ENCODE data around the gene CD80. TPM values are rescaled to one million over a fixed set of nuclear protein-coding genes. Genes with fewer than 3 reads are reported as not detected.

CD80 gene, protein sequence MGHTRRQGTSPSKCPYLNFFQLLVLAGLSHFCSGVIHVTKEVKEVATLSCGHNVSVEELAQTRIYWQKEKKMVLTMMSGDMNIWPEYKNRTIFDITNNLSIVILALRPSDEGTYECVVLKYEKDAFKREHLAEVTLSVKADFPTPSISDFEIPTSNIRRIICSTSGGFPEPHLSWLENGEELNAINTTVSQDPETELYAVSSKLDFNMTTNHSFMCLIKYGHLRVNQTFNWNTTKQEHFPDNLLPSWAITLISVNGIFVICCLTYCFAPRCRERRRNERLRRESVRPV
- total RNA-seq (2021; ENCODE audit: unreplicated experiment) (not detected), Bru-seq, nascent RNA (percentile 5 among the genes with signal in this experiment), BruChase-seq, experiment 1, labeled RNA remaining after a 6-hour chase (percentile 5 among the genes with signal in this experiment), BruChase-seq, experiment 2, labeled RNA remaining after a 2-hour chase (not detected)
- not detected in 2 replicates for polyA plus RNA-seq (2012)
- long read RNA-seq, result 0 reads

DNA sequence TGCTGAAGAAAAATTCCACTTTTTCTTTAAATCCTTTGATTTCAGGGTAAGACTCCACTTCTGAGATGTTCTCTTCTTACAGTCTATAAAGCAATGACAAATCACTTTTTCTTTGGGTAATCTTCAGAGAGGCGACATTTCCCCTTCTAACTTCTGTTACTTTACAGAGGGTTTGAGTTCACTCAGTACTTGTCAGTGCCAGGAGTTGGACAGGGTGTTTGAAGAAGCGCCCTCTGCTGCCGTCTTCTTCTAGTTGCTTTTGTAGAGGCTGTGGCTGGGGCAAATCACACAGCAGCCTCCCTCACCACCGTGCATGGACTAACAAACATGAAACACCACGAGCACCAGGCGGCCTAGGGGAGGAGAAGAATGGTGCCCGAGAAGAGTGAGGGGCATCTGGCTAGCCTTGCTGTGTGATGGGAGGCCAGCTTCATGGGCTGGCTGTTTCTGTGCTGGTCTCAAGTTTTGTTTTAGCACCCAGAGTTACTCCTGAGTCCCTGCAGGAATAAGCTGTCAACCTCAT, at the start of gene CD80:
Gene CD80 (minus strand): TSS at position 174 of the 523 bp plus-strand sequence. CDS start 1,886 bp downstream, outside the sequence.
- no peak within 1 kb of the TSS for H3K27ac ChIP-seq (ENCODE audit: low read depth, low read length)
- no peak within 1 kb of the TSS for H3K4me3 ChIP-seq (replicated peaks in 1 of 2; ENCODE audit: low read depth in 1 of 2, low read length in 2 of 2)
- H3K4me1 ChIP-seq (ENCODE audit: control insufficient read depth in 1 of 2, insufficient read depth in 2 of 2, low read length in 2 of 2), result peaks cover 0 to 5% of the 10 kb centered on the region in 2 experiments; a peak in 1 of 4 replicates
- POLR2A ChIA-PET, result no interaction called here
- no TSS peak for BruUV-seq (replicated peaks)
- H3K4me2 ChIP-seq (ENCODE audit: low read length), result peak within 1 kb of the TSS; percentile 51
- DNase-seq (ENCODE audit: low read depth, low spot score) (peak; percentile 65), ATAC-seq (peak; percentile 99)
- intact Hi-C loops (cut with micrococcal nuclease), result loop anchor here (1.0 kb wide), 1 partner anchor 284 kb away; no protein-coding TSS in a partner anchor
- no peak within 1 kb of the TSS for H3K9ac ChIP-seq (ENCODE audit: low read length)
- H3K27me3 ChIP-seq (ENCODE audit: insufficient read depth, low read length), result no peaks in the 10 kb centered on the region
- TF ChIP-seq SP1 (IDR thresholded peaks at IDR 0.05; ENCODE audit: low read depth), result no peak
- TF ChIP-seq RAD21 (IDR thresholded peaks at IDR 0.05; ENCODE audit: low read depth), result peak; percentile 64
- no peak for TF ChIP-seq SIN3A (IDR thresholded peaks at IDR 0.05; ENCODE audit: low read depth)
- TF ChIP-seq, protein P1, sequence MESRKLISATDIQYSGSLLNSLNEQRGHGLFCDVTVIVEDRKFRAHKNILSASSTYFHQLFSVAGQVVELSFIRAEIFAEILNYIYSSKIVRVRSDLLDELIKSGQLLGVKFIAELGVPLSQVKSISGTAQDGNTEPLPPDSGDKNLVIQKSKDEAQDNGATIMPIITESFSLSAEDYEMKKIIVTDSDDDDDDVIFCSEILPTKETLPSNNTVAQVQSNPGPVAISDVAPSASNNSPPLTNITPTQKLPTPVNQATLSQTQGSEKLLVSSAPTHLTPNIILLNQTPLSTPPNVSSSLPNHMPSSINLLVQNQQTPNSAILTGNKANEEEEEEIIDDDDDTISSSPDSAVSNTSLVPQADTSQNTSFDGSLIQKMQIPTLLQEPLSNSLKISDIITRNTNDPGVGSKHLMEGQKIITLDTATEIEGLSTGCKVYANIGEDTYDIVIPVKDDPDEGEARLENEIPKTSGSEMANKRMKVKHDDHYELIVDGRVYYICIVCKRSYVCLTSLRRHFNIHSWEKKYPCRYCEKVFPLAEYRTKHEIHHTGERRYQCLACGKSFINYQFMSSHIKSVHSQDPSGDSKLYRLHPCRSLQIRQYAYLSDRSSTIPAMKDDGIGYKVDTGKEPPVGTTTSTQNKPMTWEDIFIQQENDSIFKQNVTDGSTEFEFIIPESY (IDR thresholded peaks at IDR 0.05; ENCODE audit: extremely low read depth, insufficient replicate concordance, low read length), result no peak
- TF ChIP-seq JUND (IDR thresholded peaks at IDR 0.05), result no peak
- TF ChIP-seq TCF7L2 (IDR thresholded peaks at IDR 0.05; ENCODE audit: borderline replicate concordance, extremely low read depth, insufficient read depth, insufficient read length), result no peak
- TF ChIP-seq SRF (IDR thresholded peaks at IDR 0.05; ENCODE audit: low read depth), result no peak
- no peak for TF ChIP-seq YY1 (IDR thresholded peaks at IDR 0.05; ENCODE audit: extremely low read depth, insufficient replicate concordance, low read depth, low read length)
- no peak for TF ChIP-seq POLR2A (IDR thresholded peaks at IDR 0.05; ENCODE audit: borderline replicate concordance, extremely low read depth, insufficient read depth, insufficient read length)
- no peak for TF ChIP-seq CBX3 (IDR thresholded peaks at IDR 0.05; ENCODE audit: low read depth)
- TF ChIP-seq, protein P2, sequence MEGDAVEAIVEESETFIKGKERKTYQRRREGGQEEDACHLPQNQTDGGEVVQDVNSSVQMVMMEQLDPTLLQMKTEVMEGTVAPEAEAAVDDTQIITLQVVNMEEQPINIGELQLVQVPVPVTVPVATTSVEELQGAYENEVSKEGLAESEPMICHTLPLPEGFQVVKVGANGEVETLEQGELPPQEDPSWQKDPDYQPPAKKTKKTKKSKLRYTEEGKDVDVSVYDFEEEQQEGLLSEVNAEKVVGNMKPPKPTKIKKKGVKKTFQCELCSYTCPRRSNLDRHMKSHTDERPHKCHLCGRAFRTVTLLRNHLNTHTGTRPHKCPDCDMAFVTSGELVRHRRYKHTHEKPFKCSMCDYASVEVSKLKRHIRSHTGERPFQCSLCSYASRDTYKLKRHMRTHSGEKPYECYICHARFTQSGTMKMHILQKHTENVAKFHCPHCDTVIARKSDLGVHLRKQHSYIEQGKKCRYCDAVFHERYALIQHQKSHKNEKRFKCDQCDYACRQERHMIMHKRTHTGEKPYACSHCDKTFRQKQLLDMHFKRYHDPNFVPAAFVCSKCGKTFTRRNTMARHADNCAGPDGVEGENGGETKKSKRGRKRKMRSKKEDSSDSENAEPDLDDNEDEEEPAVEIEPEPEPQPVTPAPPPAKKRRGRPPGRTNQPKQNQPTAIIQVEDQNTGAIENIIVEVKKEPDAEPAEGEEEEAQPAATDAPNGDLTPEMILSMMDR (IDR thresholded peaks at IDR 0.05 in 2 of 3, conservative IDR thresholded peaks at IDR 0.05 in 1 of 3; ENCODE audit: borderline replicate concordance in 1 of 3, insufficient read depth in 1 of 3, low read depth in 2 of 3, low read length in 2 of 3), result peak; percentile 36 to 52 (median 43); a peak in 3 of 6 replicates
- TF ChIP-seq, protein P3, sequence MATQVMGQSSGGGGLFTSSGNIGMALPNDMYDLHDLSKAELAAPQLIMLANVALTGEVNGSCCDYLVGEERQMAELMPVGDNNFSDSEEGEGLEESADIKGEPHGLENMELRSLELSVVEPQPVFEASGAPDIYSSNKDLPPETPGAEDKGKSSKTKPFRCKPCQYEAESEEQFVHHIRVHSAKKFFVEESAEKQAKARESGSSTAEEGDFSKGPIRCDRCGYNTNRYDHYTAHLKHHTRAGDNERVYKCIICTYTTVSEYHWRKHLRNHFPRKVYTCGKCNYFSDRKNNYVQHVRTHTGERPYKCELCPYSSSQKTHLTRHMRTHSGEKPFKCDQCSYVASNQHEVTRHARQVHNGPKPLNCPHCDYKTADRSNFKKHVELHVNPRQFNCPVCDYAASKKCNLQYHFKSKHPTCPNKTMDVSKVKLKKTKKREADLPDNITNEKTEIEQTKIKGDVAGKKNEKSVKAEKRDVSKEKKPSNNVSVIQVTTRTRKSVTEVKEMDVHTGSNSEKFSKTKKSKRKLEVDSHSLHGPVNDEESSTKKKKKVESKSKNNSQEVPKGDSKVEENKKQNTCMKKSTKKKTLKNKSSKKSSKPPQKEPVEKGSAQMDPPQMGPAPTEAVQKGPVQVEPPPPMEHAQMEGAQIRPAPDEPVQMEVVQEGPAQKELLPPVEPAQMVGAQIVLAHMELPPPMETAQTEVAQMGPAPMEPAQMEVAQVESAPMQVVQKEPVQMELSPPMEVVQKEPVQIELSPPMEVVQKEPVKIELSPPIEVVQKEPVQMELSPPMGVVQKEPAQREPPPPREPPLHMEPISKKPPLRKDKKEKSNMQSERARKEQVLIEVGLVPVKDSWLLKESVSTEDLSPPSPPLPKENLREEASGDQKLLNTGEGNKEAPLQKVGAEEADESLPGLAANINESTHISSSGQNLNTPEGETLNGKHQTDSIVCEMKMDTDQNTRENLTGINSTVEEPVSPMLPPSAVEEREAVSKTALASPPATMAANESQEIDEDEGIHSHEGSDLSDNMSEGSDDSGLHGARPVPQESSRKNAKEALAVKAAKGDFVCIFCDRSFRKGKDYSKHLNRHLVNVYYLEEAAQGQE (IDR thresholded peaks at IDR 0.05; ENCODE audit: low read depth), result no peak
- H4K20me1 ChIP-seq (ENCODE audit: insufficient read depth), result no peaks in the 10 kb centered on the region
- CTCF ChIA-PET, result interaction anchor here (0.7 to 1.6 kb wide), 3 partner anchors 10 to 675 kb away, joined by 3 to 5 read pairs (median 3); no protein-coding TSS in a partner anchor
- H3K79me2 ChIP-seq (ENCODE audit: insufficient read depth, low read length), result no peaks in the 10 kb centered on the region
- no peaks in the 10 kb centered on the region for H3K9me3 ChIP-seq (ENCODE audit: control insufficient read depth in 1 of 2, insufficient read depth in 1 of 2, low read depth in 1 of 2, low read length in 2 of 2)
- RAD21 ChIA-PET (ENCODE audit: low non-redundant PET in 1 of 2, low total read pairs in 2 of 2, uncharacterized antibody in 2 of 2, unreplicated experiment in 2 of 2), result no interaction called here
- no peaks in the 10 kb centered on the region for H3K9me2 ChIP-seq (ENCODE audit: insufficient read depth)
- peak within 1 kb of the TSS; percentile 62 for H2AFZ ChIP-seq (ENCODE audit: low read depth, low read length, poor library complexity, severe bottlenecking)
- H3K36me3 ChIP-seq (ENCODE audit: control insufficient read depth in 1 of 2, insufficient read depth in 2 of 2, low read length in 2 of 2), result no peaks in the 10 kb centered on the region
